Activated T-cell treated with anti-CD3 and anti-CD28 coated beads, Interleukin-2, amount 50 U/mL, for 4 hours (primary cell): ENCODE data around the gene PCDHA1. TPM values are rescaled to one million over a fixed set of nuclear protein-coding genes. Genes with fewer than 3 reads are reported as not detected.

Experiments
- ATAC-seq, 2 donors: fragments of 200-7000 bp; cut with Tn5 transposase; one replicate each; pipeline ENCODE4 v1.10.0; 2021
- DNase-seq: peaks from one replicate; pipeline ENCODE4 v3.0.0-alpha.2; 2020
- H3K27me3 Mint-ChIP-seq: one replicate; pipeline ENCODE4 v1.8.0; 2021; ENCODE audit warnings: low read depth, mixed read lengths
- H3K36me3 Mint-ChIP-seq: one replicate; pipeline ENCODE4 v1.8.0; 2022; ENCODE audit warnings: mixed read lengths; ENCODE audit not compliant: insufficient read depth
- H3K4me1 Mint-ChIP-seq: one replicate; pipeline ENCODE4 v1.8.0; 2021; ENCODE audit warnings: low read depth, mixed read lengths
- H3K4me3 Mint-ChIP-seq: one replicate; pipeline ENCODE4 v1.8.0; 2021; ENCODE audit warnings: mild to moderate bottlenecking, moderate library complexity, mixed read lengths
- H3K9me3 Mint-ChIP-seq: one replicate; pipeline ENCODE4 v1.8.0; 2021; ENCODE audit warnings: mixed read lengths
- total RNA-seq, 3 donors: library from RNA; stranded (reverse); gene quantifications; one replicate each; pipeline ENCODE4 v1.2.1, GENCODE V29; 2021

PCDHA1 gene
- total RNA-seq, 3 donors from 2014 or later = not detected

DNA sequence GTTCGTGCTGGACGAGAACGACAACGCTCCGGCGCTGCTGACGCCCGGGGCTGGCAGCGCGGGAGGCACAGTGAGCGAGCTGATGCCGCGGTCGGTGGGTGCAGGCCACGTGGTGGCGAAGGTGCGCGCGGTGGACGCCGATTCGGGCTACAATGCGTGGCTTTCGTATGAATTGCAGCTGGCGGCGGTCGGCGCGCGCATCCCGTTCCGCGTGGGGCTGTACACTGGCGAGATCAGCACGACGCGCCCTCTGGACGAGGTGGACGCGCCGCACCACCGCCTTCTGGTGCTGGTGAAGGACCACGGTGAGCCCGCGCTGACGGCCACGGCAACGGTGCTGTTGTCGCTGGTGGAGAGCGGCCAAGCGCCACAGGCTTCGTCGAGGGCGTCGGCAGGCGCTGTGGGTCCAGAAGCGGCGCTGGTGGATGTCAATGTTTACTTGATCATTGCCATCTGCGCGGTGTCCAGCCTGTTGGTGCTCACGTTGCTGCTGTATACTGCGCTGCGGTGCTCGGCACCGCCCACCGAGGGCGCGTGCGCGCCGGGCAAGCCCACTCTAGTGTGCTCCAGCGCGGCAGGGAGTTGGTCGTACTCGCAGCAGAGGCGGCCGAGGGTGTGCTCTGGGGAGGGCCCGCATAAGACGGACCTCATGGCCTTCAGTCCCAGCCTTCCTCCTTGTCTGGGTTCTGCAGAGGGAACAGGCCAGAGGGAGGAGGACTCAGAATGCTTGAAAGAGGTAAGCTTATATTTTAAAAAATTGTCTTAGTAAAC, 98.2 kb downstream of the PCDHA1 start:
- Mint-ChIP-seq H3K36me3 (no peaks in the 10 kb centered on the region), H3K4me1 (no peaks in the 10 kb centered on the region), H3K9me3 (peaks cover 38% of the 10 kb centered on the region), H3K4me3 (no peak overlapping the region), H3K27me3 (peaks cover 29% of the 10 kb centered on the region)
- no peak for ATAC-seq
- DNase-seq = no peak

DNA sequence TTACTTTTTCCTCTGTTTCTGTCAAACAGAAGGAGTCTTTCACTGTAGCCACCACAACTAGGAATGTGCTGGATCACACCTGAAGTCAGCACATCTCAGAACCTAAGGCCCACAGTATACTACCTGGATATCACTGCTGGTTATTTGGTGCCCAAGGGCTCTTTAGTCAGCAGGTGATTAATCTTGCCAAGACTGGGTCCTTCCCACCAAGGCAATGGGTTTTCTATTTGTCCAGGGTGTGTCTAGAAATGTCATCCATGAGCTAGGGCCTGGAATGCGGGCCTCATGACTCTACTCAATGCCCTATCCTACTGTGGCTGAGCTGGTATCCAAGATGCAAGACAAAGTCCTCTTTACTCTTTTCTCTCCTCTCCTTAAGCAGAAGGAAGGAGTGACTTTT, 130.4 kb downstream of the PCDHA1 start:
- H3K27me3 Mint-ChIP-seq = peaks cover 3% of the 10 kb centered on the region

DNA sequence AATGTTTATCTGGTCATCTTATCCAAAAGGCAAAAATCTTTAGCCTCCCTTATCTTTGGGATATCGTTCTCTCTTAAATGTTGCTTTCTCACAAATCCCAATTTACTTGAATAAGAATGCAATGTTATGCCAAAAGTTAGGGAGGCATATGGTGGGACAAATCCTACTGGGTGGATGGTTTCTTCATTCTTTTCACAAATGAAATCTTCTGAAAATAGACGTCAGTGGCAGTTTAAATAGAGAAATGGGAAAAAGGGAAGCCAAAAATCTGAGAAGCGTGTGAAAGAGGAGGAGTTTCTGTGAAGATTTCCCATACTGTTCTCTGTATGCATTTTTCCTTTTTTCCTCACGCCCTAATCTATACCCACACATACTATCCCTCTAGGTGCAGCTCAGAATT, 137.7 kb downstream of the PCDHA1 start:
- H3K4me1 Mint-ChIP-seq = peaks cover 7% of the 10 kb centered on the region
- no peaks in the 10 kb centered on the region for H3K36me3 Mint-ChIP-seq
- DNase-seq (no peak), ATAC-seq (no peak)
- H3K9me3 Mint-ChIP-seq = no peaks in the 10 kb centered on the region
- H3K4me3 Mint-ChIP-seq = no peak overlapping the region
- peaks cover 48% of the 10 kb centered on the region for H3K27me3 Mint-ChIP-seq

More for the DNA sequence above, 130.4 kb downstream of the PCDHA1 start:
- DNase-seq (no peak), ATAC-seq (no peak)
- H3K4me1 Mint-ChIP-seq = no peaks in the 10 kb centered on the region
- peaks cover 6% of the 10 kb centered on the region for H3K9me3 Mint-ChIP-seq
- H3K4me3 Mint-ChIP-seq = no peak overlapping the region
- H3K36me3 Mint-ChIP-seq = no peaks in the 10 kb centered on the region

DNA sequence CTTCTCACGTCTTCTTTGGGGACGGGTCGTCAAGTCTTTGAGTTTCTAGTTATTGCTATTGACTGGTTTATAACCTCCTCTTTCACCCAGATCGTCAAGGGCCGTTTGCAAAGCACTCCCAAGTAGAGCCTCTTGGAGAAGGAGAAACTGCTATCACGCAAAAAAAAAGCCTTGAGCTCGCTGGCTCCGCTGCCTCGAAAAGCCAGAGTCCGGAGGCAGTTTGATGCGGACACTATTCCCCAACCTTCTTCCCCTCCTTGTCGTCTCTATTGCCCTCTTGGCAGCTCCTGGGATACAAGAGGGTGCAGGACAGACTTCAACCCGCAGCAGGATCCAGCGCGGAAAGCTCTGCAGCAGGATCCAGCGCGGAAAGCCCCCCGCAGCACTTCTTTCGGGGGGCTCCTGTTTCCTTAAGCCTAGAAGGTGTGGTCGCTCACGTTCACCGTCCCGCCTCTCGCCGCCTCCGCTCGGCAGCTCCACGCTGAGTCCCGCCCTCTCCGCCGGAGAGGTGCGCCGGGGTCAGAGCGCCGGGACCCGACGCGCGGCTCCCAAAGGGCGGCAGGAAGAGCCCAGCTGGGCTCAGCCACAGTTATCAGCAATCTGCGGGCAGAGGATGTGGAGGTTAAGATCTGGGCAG, 140.0 kb downstream of the PCDHA1 start, which contains the start of gene PCDHAC1:
PCDHAC1 (plus strand) TSS at position 494 of the 637 bp plus-strand sequence. CDS start 594 bp downstream, outside the sequence.
- peak; percentile 25 to 28 for ATAC-seq
- DNase-seq = no peak
- Mint-ChIP-seq H3K36me3 (no peaks in the 10 kb centered on the region), H3K27me3 (peaks cover 57% of the 10 kb centered on the region), H3K9me3 (no peaks in the 10 kb centered on the region), H3K4me3 (peak within 1 kb of the TSS; percentile 59), H3K4me1 (peaks cover 7% of the 10 kb centered on the region)

- H3K9me3 Mint-ChIP-seq = no peaks in the 10 kb centered on the region
- H3K27me3 Mint-ChIP-seq = peaks cover 56% of the 10 kb centered on the region
- peaks cover 7% of the 10 kb centered on the region for H3K4me1 Mint-ChIP-seq
- H3K4me3 Mint-ChIP-seq = peak overlapping the region; percentile 59
- DNase-seq (no peak), ATAC-seq (peak; percentile 59 to 66)
- no peaks in the 10 kb centered on the region for H3K36me3 Mint-ChIP-seq
These were observed 140.7 kb downstream of the PCDHA1 start for GRCh38 chr5:140926443-140927227.

DNA sequence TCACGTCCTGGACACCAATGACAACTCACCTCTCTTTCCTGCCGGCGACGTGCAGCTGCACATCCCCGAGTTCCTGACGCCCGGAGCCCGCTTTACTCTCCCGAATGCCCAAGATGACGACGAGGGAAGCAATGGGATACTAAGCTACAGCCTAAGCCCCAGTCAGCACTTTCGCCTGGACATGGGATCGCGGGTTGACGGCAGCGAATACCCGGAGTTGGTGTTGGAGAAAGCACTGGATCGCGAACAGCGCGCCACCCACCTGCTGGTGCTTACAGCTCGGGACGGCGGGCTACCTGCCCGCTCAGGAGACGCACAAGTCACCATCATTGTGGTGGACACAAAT, 141.3 kb downstream of the PCDHA1 start:
- Mint-ChIP-seq H3K4me1 (peaks cover 7% of the 10 kb centered on the region), H3K4me3 (peak overlapping the region; percentile 59), H3K36me3 (no peaks in the 10 kb centered on the region), H3K27me3 (peaks cover 55% of the 10 kb centered on the region), H3K9me3 (no peaks in the 10 kb centered on the region)
- ATAC-seq = no peak
- no peak for DNase-seq

GRCh38 chr5:140934964-140935606, 149.1 kb downstream of the PCDHA1 start:
- Mint-ChIP-seq H3K4me3 (no peak overlapping the region), H3K27me3 (no peaks in the 10 kb centered on the region), H3K9me3 (no peaks in the 10 kb centered on the region), H3K36me3 (no peaks in the 10 kb centered on the region), H3K4me1 (no peaks in the 10 kb centered on the region)
- ATAC-seq (no peak), DNase-seq (no peak)

- no peak overlapping the region for H3K4me3 Mint-ChIP-seq
- no peaks in the 10 kb centered on the region for H3K36me3 Mint-ChIP-seq
- peaks cover 11% of the 10 kb centered on the region for H3K27me3 Mint-ChIP-seq
- H3K4me1 Mint-ChIP-seq = no peaks in the 10 kb centered on the region
- ATAC-seq = no peak
- no peak for DNase-seq
- peaks cover 23% of the 10 kb centered on the region for H3K9me3 Mint-ChIP-seq
These were observed 160.6 kb downstream of the PCDHA1 start for GRCh38 chr5:140946578-140946977.

DNA sequence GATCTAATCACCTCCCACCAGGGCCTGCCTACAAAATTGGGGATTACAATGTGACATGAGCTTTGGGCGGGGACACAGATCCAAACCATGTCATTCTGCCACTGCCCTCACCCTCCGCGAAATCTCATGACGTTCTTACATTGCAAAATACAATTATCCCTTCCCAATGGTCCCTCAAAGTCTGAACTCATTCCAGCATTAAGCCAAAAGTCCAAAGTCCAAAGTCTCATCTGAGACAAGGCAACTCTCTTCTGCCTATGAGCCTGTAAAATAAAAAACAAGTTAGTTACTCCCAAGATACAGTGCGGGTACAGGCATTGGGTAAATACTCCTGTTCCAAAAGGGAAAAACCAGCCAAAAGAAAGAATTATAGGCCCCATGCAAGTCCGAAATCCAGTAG, 165.7 kb downstream of the PCDHA1 start:
- no peak for ATAC-seq

GRCh38 chr5:140953234-140953633, 167.3 kb downstream of the PCDHA1 start:
- no peak overlapping the region for H3K4me3 Mint-ChIP-seq

More for the DNA sequence above, 165.7 kb downstream of the PCDHA1 start:
- no peak for DNase-seq
- Mint-ChIP-seq H3K27me3 (peaks cover 22% of the 10 kb centered on the region), H3K9me3 (peaks cover 1% of the 10 kb centered on the region), H3K4me1 (no peaks in the 10 kb centered on the region), H3K36me3 (no peaks in the 10 kb centered on the region), H3K4me3 (no peak overlapping the region)

GRCh38 chr5:140962190-140962589, 176.2 kb downstream of the PCDHA1 start:
- no peak for DNase-seq
- H3K27me3 Mint-ChIP-seq = peaks cover 35% of the 10 kb centered on the region
- no peaks in the 10 kb centered on the region for H3K9me3 Mint-ChIP-seq
- no peaks in the 10 kb centered on the region for H3K36me3 Mint-ChIP-seq
- H3K4me3 Mint-ChIP-seq = no peak overlapping the region
- H3K4me1 Mint-ChIP-seq = no peaks in the 10 kb centered on the region
- ATAC-seq = no peak

More at GRCh38 chr5:140953234-140953633, 167.3 kb downstream of the PCDHA1 start:
- H3K27me3 Mint-ChIP-seq = peaks cover 22% of the 10 kb centered on the region
- ATAC-seq (no peak), DNase-seq (no peak)
- H3K36me3 Mint-ChIP-seq = no peaks in the 10 kb centered on the region
- H3K4me1 Mint-ChIP-seq = no peaks in the 10 kb centered on the region
- no peaks in the 10 kb centered on the region for H3K9me3 Mint-ChIP-seq

- Mint-ChIP-seq H3K36me3 (no peaks in the 10 kb centered on the region), H3K4me1 (no peaks in the 10 kb centered on the region), H3K9me3 (no peaks in the 10 kb centered on the region), H3K4me3 (no peak overlapping the region), H3K27me3 (peaks cover 43% of the 10 kb centered on the region)
- ATAC-seq = no peak
- DNase-seq = no peak
These were observed 178.4 kb downstream of the PCDHA1 start for GRCh38 chr5:140964356-140964755.

DNA sequence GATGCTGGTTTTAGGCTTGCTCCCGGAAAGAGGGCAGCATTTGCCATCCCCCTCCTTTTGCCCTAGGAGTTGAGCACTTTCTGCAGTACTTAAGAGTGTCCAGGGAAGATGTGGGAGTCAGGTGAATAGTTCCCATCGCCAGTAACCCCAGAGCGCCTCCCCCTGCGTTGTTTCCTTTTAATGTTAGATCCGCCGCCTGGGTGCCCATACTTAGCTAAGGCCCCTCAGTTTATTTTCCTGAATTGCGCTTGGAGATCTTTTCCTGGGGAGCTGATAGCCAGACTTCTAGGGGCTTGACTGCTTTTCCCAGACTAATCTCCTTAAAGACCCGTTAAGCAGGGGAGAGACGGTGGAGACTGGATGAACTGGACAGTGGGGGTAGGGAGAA, 180.0 kb downstream of the PCDHA1 start:
- Mint-ChIP-seq H3K4me1 (no peaks in the 10 kb centered on the region), H3K36me3 (no peaks in the 10 kb centered on the region), H3K27me3 (peaks cover 43% of the 10 kb centered on the region), H3K4me3 (no peak overlapping the region), H3K9me3 (no peaks in the 10 kb centered on the region)
- no peak for DNase-seq
- no peak for ATAC-seq
